ENCODE measurements around the gene AFDN.

The AFDN gene

GRCh38 chr6:167840526-167841179, 13.9 kb downstream of the AFDN start:
- in situ Hi-C loops (cut with MboI; ENCODE audit: low sequenced_read_pairs), result no loop called here

- in situ Hi-C loops (cut with MboI; ENCODE audit: low sequenced_read_pairs), result no loop called here
These were observed 15.3 kb downstream of the AFDN start for GRCh38 chr6:167841981-167842380.

DNA sequence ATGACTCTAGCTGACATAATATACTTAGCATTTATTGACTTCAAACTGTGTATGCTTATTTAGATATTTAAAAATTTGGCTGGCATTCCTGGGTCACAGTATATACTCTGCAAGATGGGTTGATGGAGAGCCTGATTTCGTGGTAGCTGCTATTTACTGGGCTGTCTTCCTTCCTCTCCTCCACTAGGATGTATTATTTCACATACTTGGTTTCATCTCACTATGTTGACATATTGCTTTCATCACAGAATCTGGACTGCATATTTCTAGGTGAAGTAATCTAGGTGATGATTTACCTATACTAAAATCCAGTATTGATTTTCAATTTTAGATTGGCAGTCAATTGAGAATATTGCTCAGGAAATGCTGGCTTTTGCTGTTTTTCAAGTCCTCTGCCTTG, 15.7 kb downstream of the AFDN start:
- in situ Hi-C loops (cut with MboI; ENCODE audit: low sequenced_read_pairs), result no loop called here

- in situ Hi-C loops (cut with MboI; ENCODE audit: low sequenced_read_pairs), result no loop called here
These were observed 16.3 kb downstream of the AFDN start for GRCh38 chr6:167843023-167843422.

GRCh38 chr6:167845856-167846255, 19.1 kb downstream of the AFDN start:
- in situ Hi-C loops (cut with MboI; ENCODE audit: low sequenced_read_pairs), result no loop called here

GRCh38 chr6:167846997-167847606, 20.4 kb downstream of the AFDN start:
- in situ Hi-C loops (cut with MboI; ENCODE audit: low sequenced_read_pairs), result no loop called here

DNA sequence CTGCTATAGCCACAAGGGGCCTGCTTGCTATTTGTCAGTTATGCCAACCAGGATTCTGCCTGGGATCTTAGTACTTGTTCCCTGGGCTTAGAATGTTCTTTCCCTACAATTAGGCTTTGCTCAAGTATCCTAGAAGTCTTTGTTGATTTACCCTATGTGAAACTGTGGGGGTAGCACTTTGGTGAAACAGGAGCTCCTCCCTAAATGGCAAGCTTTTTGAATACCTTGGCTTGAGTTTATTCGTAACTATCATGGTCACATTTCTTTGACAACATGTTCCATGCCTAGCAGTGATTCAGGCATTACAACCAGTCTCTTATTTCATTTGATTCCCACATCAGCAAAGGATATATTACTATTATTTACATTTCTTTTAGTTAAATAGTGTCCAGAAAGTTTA, 21.2 kb downstream of the AFDN start:
- in situ Hi-C loops (cut with MboI; ENCODE audit: low sequenced_read_pairs), result no loop called here

DNA sequence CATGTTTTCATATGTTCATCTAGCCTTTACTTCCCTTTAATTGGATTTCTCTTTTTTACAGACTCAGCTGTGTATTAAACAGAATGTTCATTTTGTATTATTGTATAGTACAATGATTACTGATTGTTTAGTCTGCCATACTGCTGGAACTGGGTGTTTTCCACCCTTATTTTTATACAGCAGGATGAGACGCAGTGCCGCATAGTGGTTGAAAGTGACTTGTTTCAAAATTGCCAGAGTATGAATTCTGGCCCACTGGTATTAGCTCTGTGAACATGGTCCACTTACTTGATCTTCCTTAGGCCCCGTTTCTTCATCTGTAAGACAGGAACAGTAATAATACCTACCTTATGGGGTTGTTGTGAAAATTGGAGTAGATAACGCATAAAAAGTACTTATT, 22.1 kb downstream of the AFDN start:
- in situ Hi-C loops (cut with MboI; ENCODE audit: low sequenced_read_pairs), result no loop called here

GRCh38 chr6:167849846-167850459, 23.2 kb downstream of the AFDN start:
- in situ Hi-C loops (cut with MboI; ENCODE audit: low sequenced_read_pairs), result no loop called here

DNA sequence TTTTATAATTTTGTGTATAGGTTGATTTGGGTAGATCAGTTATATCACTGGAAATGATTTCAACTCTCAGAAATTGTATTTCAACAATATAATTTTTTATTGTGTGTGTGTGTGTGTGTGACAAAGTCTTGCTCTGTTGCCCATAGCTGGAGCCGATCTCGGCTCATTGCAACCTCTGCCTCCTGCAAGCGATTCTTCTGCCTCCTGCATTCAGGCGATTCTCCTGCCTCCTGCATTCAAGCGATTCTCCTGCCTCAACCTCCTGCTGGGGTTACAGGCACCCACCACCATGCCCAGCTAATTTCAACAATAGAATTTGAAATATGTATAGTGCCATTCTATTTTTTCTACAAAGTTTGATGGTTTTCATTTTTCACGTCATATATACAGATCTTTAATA, 24.1 kb downstream of the AFDN start:
- in situ Hi-C loops (cut with MboI; ENCODE audit: low sequenced_read_pairs), result no loop called here

DNA sequence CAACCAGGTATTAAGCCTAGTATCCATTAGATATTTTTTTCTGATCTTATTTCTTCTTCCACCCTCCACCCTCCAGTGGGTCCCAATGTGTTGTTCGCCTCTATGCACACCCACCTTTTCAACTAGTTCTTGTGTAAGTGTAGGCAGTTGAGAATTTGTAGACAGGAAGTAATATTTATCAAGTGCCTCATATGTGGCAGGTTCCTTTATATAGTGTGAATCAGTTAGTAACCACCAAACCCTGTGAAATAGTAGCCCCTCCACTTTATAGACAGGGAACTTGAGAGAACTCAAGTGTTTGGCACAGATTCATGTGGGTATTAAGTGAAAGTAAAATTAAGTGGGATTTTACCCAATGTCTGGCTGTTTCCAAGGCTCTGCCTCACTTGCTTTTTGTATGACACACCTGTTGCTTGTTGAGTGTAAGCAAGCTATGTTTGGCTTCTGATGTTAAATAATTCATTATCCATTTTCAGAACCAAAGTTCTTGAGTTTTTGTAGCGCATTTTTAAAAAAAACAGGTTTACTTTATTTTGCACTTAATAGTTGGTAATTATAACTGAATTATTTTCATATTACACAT, 24.8 kb downstream of the AFDN start:
- in situ Hi-C loops (cut with MboI; ENCODE audit: low sequenced_read_pairs), result no loop called here

- in situ Hi-C loops (cut with MboI; ENCODE audit: low sequenced_read_pairs), result no loop called here
These were observed 29.2 kb downstream of the AFDN start for GRCh38 chr6:167855825-167856425.

GRCh38 chr6:167856474-167856873, 29.8 kb downstream of the AFDN start:
- in situ Hi-C loops (cut with MboI; ENCODE audit: low sequenced_read_pairs), result no loop called here

DNA sequence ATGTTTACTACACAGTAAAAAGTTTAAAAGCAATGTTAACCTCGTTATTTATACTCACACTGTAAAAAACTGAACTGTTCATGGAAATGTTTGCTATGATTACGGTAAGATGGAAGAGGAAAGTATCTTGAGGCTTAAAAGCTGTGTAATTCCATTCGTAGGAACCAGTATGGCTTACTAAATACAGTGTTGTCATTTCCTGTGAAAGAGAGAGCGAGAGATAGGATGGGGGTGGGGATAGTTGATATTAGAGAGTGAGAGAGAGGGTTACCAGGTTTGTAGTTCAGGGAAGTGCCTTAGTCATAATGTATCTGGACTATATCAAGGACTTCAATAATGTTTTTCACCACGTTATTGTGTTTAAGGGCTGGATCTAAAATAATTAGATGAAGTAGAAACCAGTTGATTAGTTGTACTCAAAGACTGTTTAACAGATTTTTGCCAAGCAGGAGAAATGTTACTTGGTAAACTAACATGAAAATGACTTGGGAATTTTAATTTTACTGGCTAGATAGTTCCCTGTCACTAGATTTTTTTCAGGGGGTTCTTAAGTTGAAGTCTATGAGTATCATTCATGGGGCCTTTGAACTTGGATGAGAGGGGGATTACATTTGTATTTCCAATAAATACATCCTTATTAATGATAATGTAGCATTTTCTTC, 30.4 kb downstream of the AFDN start:
- in situ Hi-C loops (cut with MboI; ENCODE audit: low sequenced_read_pairs), result no loop called here

DNA sequence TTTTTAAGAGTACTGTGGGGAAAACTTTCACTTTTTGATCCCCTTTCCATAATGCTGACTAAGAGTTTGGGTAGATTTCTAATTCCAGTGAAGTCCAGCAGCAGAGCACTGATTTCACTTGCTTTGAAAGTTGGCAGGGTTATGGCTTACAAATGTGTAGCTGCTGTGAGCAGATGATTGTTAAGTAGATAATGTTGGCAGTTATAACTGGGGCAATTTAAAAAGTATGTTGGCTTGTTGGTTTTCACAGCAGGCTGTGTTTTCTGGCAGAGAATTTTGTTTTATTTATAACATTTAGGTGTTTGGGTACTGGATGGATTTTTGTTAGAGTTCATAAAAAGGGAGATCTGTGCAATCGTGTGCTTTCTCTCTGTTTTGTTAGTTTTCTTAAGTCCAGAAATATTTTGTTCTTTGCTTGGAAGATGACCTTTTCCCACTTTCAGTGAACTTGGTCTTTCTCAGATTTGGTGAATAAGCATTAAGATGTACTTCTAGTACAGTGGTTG, 31.4 kb downstream of the AFDN start:
- in situ Hi-C loops (cut with MboI; ENCODE audit: low sequenced_read_pairs), result no loop called here

GRCh38 chr6:167858842-167859664, 32.3 kb downstream of the AFDN start:
- in situ Hi-C loops (cut with MboI; ENCODE audit: low sequenced_read_pairs), result no loop called here

- in situ Hi-C loops (cut with MboI; ENCODE audit: low sequenced_read_pairs), result no loop called here
These were observed 34.0 kb downstream of the AFDN start for GRCh38 chr6:167860550-167861226.

DNA sequence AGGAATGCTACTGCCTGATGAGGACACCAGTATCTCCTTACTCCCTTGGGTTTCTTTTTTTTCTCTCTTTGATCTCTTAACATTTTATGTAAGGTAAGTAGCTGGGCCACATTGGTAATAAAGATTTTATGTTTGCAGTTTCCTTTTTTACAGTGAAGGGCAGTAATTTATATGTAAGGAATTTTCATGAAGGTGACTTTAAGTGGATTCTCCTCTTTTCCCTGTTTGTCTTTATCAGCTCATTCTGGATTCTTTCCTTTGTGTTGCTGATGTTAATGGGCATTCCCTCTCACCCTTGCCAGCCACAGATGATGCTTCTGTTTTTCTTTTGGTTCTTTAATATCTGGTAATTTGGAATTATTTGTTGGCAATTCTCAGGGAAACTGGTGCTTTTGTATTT, 34.7 kb downstream of the AFDN start:
- in situ Hi-C loops (cut with MboI; ENCODE audit: low sequenced_read_pairs), result no loop called here

DNA sequence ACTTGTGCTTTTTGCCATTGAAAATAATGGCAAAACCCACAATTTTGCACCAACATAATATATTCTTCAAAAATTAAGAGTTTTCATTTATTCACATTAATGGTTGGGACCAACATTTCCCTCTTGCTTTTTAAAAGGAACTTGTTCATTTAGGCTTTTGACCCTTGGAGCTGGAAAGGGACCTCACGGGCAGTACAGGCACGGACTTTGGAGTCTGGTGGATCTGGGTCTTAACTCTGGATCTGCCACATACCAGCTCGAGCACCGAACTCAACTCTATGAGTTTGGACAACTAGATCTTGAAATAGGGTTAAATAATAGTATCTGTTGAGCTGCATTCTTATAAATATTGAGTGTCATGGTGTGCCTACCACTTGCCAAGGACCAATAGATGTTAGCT, 37.2 kb downstream of the AFDN start:
- in situ Hi-C loops (cut with MboI; ENCODE audit: low sequenced_read_pairs), result no loop called here

GRCh38 chr6:167866642-167867041, 39.9 kb downstream of the AFDN start:
- in situ Hi-C loops (cut with MboI; ENCODE audit: low sequenced_read_pairs), result no loop called here
